ENCODE data around the gene LDB3.

GRCh38 chr10:86692023-86692514 is 23.8 kb downstream of the LDB3 start:
- TF ChIP-seq, protein P1, sequence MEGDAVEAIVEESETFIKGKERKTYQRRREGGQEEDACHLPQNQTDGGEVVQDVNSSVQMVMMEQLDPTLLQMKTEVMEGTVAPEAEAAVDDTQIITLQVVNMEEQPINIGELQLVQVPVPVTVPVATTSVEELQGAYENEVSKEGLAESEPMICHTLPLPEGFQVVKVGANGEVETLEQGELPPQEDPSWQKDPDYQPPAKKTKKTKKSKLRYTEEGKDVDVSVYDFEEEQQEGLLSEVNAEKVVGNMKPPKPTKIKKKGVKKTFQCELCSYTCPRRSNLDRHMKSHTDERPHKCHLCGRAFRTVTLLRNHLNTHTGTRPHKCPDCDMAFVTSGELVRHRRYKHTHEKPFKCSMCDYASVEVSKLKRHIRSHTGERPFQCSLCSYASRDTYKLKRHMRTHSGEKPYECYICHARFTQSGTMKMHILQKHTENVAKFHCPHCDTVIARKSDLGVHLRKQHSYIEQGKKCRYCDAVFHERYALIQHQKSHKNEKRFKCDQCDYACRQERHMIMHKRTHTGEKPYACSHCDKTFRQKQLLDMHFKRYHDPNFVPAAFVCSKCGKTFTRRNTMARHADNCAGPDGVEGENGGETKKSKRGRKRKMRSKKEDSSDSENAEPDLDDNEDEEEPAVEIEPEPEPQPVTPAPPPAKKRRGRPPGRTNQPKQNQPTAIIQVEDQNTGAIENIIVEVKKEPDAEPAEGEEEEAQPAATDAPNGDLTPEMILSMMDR (IDR thresholded peaks at IDR 0.05 in 8 of 11, conservative IDR thresholded peaks at IDR 0.05 in 3 of 11), result no peak
- TF ChIP-seq POLR2AphosphoS5 (IDR thresholded peaks at IDR 0.05), result no peak

All from spleen (tissue), 7 donors.